Central memory CD4-positive, alpha-beta T cell (primary cell): ENCODE measurements around the gene PHLPP1.
A peak's percentile ranks its signal among the peaks of the same experiment; 100 is the strongest.

Source experiments
- DNase-seq: peaks from one replicate; pipeline ENCODE4 v3.0.0; 2022

The PHLPP1 gene

GRCh38 chr18:62952807-62953206 lies 237.5 kb downstream of the PHLPP1 start:
- DNase-seq: no peak

- no peak for DNase-seq
These were observed 238.3 kb downstream of the PHLPP1 start for GRCh38 chr18:62953663-62954062.

GRCh38 chr18:62954366-62954765 lies 239.0 kb downstream of the PHLPP1 start:
- no peak for DNase-seq

GRCh38 chr18:62957885-62958472 lies 242.6 kb downstream of the PHLPP1 start:
- peak; percentile 9 for DNase-seq

- no peak for DNase-seq
These were observed 244.1 kb downstream of the PHLPP1 start for GRCh38 chr18:62959481-62959880.

GRCh38 chr18:62963507-62963906 lies 248.2 kb downstream of the PHLPP1 start:
- no peak for DNase-seq

- no peak for DNase-seq
These were observed 249.1 kb downstream of the PHLPP1 start for GRCh38 chr18:62964432-62964831.

- DNase-seq: no peak
These were observed 251.7 kb downstream of the PHLPP1 start for GRCh38 chr18:62967089-62967488.

GRCh38 chr18:62973689-62974088 lies 258.3 kb downstream of the PHLPP1 start:
- DNase-seq: no peak

GRCh38 chr18:62974388-62974787 lies 259.0 kb downstream of the PHLPP1 start:
- DNase-seq: no peak

GRCh38 chr18:62974928-62975675 lies 259.8 kb downstream of the PHLPP1 start:
- no peak for DNase-seq

- no peak for DNase-seq
These were observed 260.4 kb downstream of the PHLPP1 start for GRCh38 chr18:62975785-62976184.

- no peak for DNase-seq
These were observed 260.9 kb downstream of the PHLPP1 start for GRCh38 chr18:62976227-62976626.

- DNase-seq: no peak
These were observed 262.2 kb downstream of the PHLPP1 start for GRCh38 chr18:62977512-62977911.

GRCh38 chr18:62978251-62979049 lies 263.1 kb downstream of the PHLPP1 start:
- no peak for DNase-seq

GRCh38 chr18:62979176-62979575 lies 263.8 kb downstream of the PHLPP1 start:
- DNase-seq: no peak

GRCh38 chr18:62979900-62980299 lies 264.6 kb downstream of the PHLPP1 start:
- no peak for DNase-seq

GRCh38 chr18:62981566-62981965 lies 266.2 kb downstream of the PHLPP1 start:
- DNase-seq: no peak

- peak; percentile 31 for DNase-seq
These were observed 267.4 kb downstream of the PHLPP1 start for GRCh38 chr18:62982600-62983251.

GRCh38 chr18:62984656-62985315 lies 269.4 kb downstream of the PHLPP1 start:
- DNase-seq: no peak

- no peak for DNase-seq
These were observed 271.1 kb downstream of the PHLPP1 start for GRCh38 chr18:62986490-62986889.

- no peak for DNase-seq
These were observed 271.9 kb downstream of the PHLPP1 start for GRCh38 chr18:62987055-62987830.
